Measurements from ENCODE around the gene NACA2.
A peak's percentile ranks its signal among the peaks of the same experiment; 100 is the strongest.

NACA2 gene

DNA sequence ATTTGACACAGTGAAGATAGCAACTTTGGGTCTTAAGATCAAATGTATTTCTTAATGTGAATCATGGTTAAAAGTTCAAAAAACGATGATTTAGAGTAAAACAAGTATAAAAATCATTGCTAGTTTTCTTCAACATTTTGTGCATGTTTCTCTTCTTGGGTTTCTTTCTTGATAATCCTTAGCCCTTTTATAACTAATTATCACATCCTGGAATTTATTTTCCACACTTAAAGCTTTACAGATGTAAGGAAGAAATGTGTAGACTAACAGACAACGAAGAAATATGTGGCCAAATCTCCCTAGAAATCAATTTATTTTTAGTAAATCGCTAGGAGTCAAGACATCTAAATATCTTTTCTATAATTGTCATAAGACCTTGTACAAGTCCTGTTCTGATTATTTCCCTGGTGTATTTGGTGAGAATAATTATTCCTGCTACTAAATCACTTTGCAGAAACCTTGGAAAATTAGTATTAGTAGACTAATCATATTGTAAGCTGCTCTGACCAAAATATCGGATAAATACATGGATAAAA, 4.9 kb downstream of the NACA2 start:
- TF ChIP-seq YY1 (IDR thresholded peaks at IDR 0.05; ENCODE audit: low read depth): no peak
- no peak for TF ChIP-seq ZBTB7A (IDR thresholded peaks at IDR 0.05; ENCODE audit: low read depth)
- TF ChIP-seq EGR1 (IDR thresholded peaks at IDR 0.05): no peak
- no peak for TF ChIP-seq CREB1 (IDR thresholded peaks at IDR 0.05; ENCODE audit: low read depth)
- TF ChIP-seq, protein P1, sequence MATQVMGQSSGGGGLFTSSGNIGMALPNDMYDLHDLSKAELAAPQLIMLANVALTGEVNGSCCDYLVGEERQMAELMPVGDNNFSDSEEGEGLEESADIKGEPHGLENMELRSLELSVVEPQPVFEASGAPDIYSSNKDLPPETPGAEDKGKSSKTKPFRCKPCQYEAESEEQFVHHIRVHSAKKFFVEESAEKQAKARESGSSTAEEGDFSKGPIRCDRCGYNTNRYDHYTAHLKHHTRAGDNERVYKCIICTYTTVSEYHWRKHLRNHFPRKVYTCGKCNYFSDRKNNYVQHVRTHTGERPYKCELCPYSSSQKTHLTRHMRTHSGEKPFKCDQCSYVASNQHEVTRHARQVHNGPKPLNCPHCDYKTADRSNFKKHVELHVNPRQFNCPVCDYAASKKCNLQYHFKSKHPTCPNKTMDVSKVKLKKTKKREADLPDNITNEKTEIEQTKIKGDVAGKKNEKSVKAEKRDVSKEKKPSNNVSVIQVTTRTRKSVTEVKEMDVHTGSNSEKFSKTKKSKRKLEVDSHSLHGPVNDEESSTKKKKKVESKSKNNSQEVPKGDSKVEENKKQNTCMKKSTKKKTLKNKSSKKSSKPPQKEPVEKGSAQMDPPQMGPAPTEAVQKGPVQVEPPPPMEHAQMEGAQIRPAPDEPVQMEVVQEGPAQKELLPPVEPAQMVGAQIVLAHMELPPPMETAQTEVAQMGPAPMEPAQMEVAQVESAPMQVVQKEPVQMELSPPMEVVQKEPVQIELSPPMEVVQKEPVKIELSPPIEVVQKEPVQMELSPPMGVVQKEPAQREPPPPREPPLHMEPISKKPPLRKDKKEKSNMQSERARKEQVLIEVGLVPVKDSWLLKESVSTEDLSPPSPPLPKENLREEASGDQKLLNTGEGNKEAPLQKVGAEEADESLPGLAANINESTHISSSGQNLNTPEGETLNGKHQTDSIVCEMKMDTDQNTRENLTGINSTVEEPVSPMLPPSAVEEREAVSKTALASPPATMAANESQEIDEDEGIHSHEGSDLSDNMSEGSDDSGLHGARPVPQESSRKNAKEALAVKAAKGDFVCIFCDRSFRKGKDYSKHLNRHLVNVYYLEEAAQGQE (IDR thresholded peaks at IDR 0.05; ENCODE audit: low read depth): no peak
- no peak for TF ChIP-seq EP300 (IDR thresholded peaks at IDR 0.05; ENCODE audit: borderline replicate concordance)
- TF ChIP-seq TAF1 (IDR thresholded peaks at IDR 0.05; ENCODE audit: low read depth): no peak
- no peak for TF ChIP-seq USF1 (IDR thresholded peaks at IDR 0.05)
- no peak for TF ChIP-seq FOXM1 (IDR thresholded peaks at IDR 0.05; ENCODE audit: borderline replicate concordance, low read depth)
- TF ChIP-seq, protein P2, sequence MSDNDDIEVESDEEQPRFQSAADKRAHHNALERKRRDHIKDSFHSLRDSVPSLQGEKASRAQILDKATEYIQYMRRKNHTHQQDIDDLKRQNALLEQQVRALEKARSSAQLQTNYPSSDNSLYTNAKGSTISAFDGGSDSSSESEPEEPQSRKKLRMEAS (IDR thresholded peaks at IDR 0.05): no peak
- TF ChIP-seq RAD21 (IDR thresholded peaks at IDR 0.05; ENCODE audit: low read depth): no peak
- no peak for TF ChIP-seq TCF12 (IDR thresholded peaks at IDR 0.05; ENCODE audit: low read depth)

- TF ChIP-seq TAF1 (IDR thresholded peaks at IDR 0.05; ENCODE audit: low read depth) (no peak), TEAD4 (IDR thresholded peaks at IDR 0.05) (no peak), EGR1 (IDR thresholded peaks at IDR 0.05) (no peak), ZBTB7A (IDR thresholded peaks at IDR 0.05; ENCODE audit: low read depth) (no peak), EP300 (IDR thresholded peaks at IDR 0.05; ENCODE audit: borderline replicate concordance) (no peak), FOXM1 (IDR thresholded peaks at IDR 0.05; ENCODE audit: borderline replicate concordance, low read depth) (no peak)
Observed at GRCh38 chr17:61584866-61585265, 6.2 kb downstream of the NACA2 start.

- no peak for TF ChIP-seq ZBTB7A (IDR thresholded peaks at IDR 0.05; ENCODE audit: low read depth)
- TF ChIP-seq TAF1 (IDR thresholded peaks at IDR 0.05; ENCODE audit: low read depth): no peak
- TF ChIP-seq, protein P1 (IDR thresholded peaks at IDR 0.05; ENCODE audit: low read depth): no peak
- no peak for TF ChIP-seq EGR1 (IDR thresholded peaks at IDR 0.05)
- TF ChIP-seq CREB1 (IDR thresholded peaks at IDR 0.05; ENCODE audit: low read depth): no peak
- TF ChIP-seq, protein P2 (IDR thresholded peaks at IDR 0.05): no peak
- no peak for TF ChIP-seq YY1 (IDR thresholded peaks at IDR 0.05; ENCODE audit: low read depth)
- TF ChIP-seq RAD21 (IDR thresholded peaks at IDR 0.05; ENCODE audit: low read depth): no peak
- TF ChIP-seq TCF12 (IDR thresholded peaks at IDR 0.05; ENCODE audit: low read depth): no peak
- no peak for TF ChIP-seq NFIC (IDR thresholded peaks at IDR 0.05)
- TF ChIP-seq EP300 (IDR thresholded peaks at IDR 0.05; ENCODE audit: borderline replicate concordance): no peak
- TF ChIP-seq TEAD4 (IDR thresholded peaks at IDR 0.05): no peak
- no peak for TF ChIP-seq USF1 (IDR thresholded peaks at IDR 0.05)
- TF ChIP-seq FOXM1 (IDR thresholded peaks at IDR 0.05; ENCODE audit: borderline replicate concordance, low read depth): no peak
Observed at GRCh38 chr17:61584266-61584665, 6.8 kb downstream of the NACA2 start.

- TF ChIP-seq, protein P2 (IDR thresholded peaks at IDR 0.05): no peak
Observed at GRCh38 chr17:61583660-61584264, 7.3 kb downstream of the NACA2 start.

DNA sequence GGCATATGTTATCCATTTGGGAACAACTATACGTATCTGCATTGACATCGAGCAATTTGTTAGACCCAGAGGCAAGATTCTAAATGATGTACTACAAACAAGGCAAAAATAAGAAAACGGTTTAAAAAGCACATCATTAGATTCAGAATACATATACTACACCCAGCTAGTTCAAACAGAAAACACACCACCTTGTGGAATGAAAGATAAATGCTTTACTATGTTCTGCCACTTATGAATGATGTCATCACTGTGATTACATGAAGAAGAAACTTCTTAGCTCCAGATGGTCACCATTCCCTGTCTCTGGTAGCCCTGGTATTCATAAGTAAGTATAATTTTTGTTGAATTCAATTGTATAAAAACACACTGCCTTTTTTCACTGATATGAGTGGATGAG, 7.8 kb downstream of the NACA2 start:
- TF ChIP-seq RAD21 (IDR thresholded peaks at IDR 0.05; ENCODE audit: low read depth) (peak; percentile 41), EGR1 (IDR thresholded peaks at IDR 0.05) (no peak), CEBPB (IDR thresholded peaks at IDR 0.05) (no peak), TEAD4 (IDR thresholded peaks at IDR 0.05) (no peak)

DNA sequence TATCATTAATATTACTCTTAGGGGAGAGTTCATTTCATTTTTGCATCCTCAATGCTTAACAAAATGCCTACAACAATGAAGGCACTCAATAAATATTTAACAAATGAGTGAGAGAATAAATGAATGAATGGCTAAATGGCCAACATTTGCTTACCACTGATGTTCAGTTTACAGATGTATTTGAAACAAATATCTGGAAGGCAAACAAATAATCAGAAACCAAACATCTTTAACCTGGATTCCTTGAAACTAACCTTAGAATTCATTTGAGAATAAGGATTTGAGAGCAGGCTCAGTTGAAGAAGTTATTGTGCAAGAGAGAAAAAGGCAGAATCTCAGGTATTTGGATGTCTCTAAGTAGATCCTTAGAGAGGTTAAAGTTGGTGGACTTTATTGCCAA, 8.4 kb downstream of the NACA2 start:
- no peak for TF ChIP-seq TEAD4 (IDR thresholded peaks at IDR 0.05)
- TF ChIP-seq ZBTB7A (IDR thresholded peaks at IDR 0.05; ENCODE audit: low read depth): no peak
- no peak for TF ChIP-seq USF1 (IDR thresholded peaks at IDR 0.05)
- no peak for TF ChIP-seq EP300 (IDR thresholded peaks at IDR 0.05; ENCODE audit: borderline replicate concordance)
- no peak for TF ChIP-seq CEBPB (IDR thresholded peaks at IDR 0.05)
- no peak for TF ChIP-seq TAF1 (IDR thresholded peaks at IDR 0.05; ENCODE audit: low read depth)
- TF ChIP-seq FOXM1 (IDR thresholded peaks at IDR 0.05; ENCODE audit: borderline replicate concordance, low read depth): no peak
- TF ChIP-seq, protein P2 (IDR thresholded peaks at IDR 0.05): no peak
- TF ChIP-seq EGR1 (IDR thresholded peaks at IDR 0.05): no peak
- no peak for TF ChIP-seq YY1 (IDR thresholded peaks at IDR 0.05; ENCODE audit: low read depth)
- TF ChIP-seq NFIC (IDR thresholded peaks at IDR 0.05): no peak
- no peak for TF ChIP-seq RAD21 (IDR thresholded peaks at IDR 0.05; ENCODE audit: low read depth)
- TF ChIP-seq, protein P1 (IDR thresholded peaks at IDR 0.05; ENCODE audit: low read depth): no peak
